Liver (tissue), 9 donors: ENCODE measurements around the gene KIF6. TPM values are rescaled to one million over a fixed set of nuclear protein-coding genes. Genes with fewer than 3 reads are reported as not detected.

ENCODE experiments used
- DNase-seq: peaks from one replicate; pipeline ENCODE4 v3.0.0-alpha.2; 2017; ENCODE audit warnings: low spot score
- H3K27ac ChIP-seq, 2 donors: one replicate each; pipeline ENCODE4 v1.7.0; 2013; ENCODE audit warnings: inconsistent platforms in 2 of 2, low read length in 2 of 2, control low read depth in 1 of 2, low read depth in 1 of 2, mild to moderate bottlenecking in 1 of 2
- H3K27me3 ChIP-seq, 4 donors: one replicate each; pipeline versions ENCODE4 v1.6.1 to v1.7.0; 2013; ENCODE audit warnings: low read length in 3 of 4, inconsistent platforms in 1 of 4, mild to moderate bottlenecking in 1 of 4, moderate library complexity in 1 of 4; ENCODE audit not compliant: control insufficient read depth in 4 of 4, insufficient read depth in 4 of 4
- H3K36me3 ChIP-seq, 4 donors: one replicate each; pipeline versions ENCODE4 v1.6.1 to v1.7.0; 2013; ENCODE audit warnings: low read length in 3 of 4, mild to moderate bottlenecking in 3 of 4, low read depth in 1 of 4, moderate library complexity in 1 of 4; ENCODE audit not compliant: control insufficient read depth in 4 of 4, insufficient read depth in 3 of 4
- H3K4me1 ChIP-seq, 4 donors: one replicate each; pipeline versions ENCODE4 v1.6.1 to v1.7.0; 2013; ENCODE audit warnings: low read length in 3 of 4, mild to moderate bottlenecking in 3 of 4, moderate library complexity in 1 of 4; ENCODE audit not compliant: control insufficient read depth in 4 of 4, insufficient read depth in 4 of 4
- H3K4me3 ChIP-seq, 3 donors: one replicate each; pipeline versions ENCODE4 v1.6.1 to v1.7.0; 2013; ENCODE audit warnings: low read length in 3 of 3, control low read depth in 1 of 3, low read depth in 1 of 3, mild to moderate bottlenecking in 1 of 3
- H3K9ac ChIP-seq, 2 donors: one replicate each; pipeline ENCODE4 v1.7.0; 2013; ENCODE audit warnings: low read length in 2 of 2, mild to moderate bottlenecking in 2 of 2, moderate library complexity in 2 of 2, control low read depth in 1 of 2, low read depth in 1 of 2
- H3K9me3 ChIP-seq, 4 donors: one replicate each; pipeline versions ENCODE4 v1.6.1 to v1.7.0; 2013; ENCODE audit warnings: low read length in 3 of 4; ENCODE audit not compliant: control insufficient read depth in 4 of 4
- EGR1 ChIP-seq, 2 donors: IDR thresholded peaks; 2 replicates each; pipeline ENCODE4 v1.6.1; 2016 to 2018; ENCODE audit warnings: antibody characterized with exemption in 2 of 2, low read depth in 2 of 2
- FOXA1 ChIP-seq: IDR thresholded peaks from 2 replicates; pipeline ENCODE4 v1.6.1; 2016; ENCODE audit warnings: antibody characterized with exemption
- FOXA2 ChIP-seq: IDR thresholded peaks from 2 replicates; pipeline ENCODE4 v1.6.1; 2016; ENCODE audit warnings: antibody characterized with exemption
- GABPA ChIP-seq, 2 donors: IDR thresholded peaks in 1 of 2; conservative IDR thresholded peaks in 1 of 2; 2 replicates each; pipeline ENCODE4 v1.6.1; 2016; ENCODE audit warnings: antibody characterized with exemption in 2 of 2, mild to moderate bottlenecking in 1 of 2, moderate library complexity in 1 of 2
- HNF4A ChIP-seq, 2 donors: conservative IDR thresholded peaks; 2 replicates each; pipeline ENCODE4 v1.6.1; 2016; ENCODE audit warnings: antibody characterized with exemption in 2 of 2, mild to moderate bottlenecking in 2 of 2
- MAX ChIP-seq: IDR thresholded peaks from 2 replicates; pipeline ENCODE4 v1.6.1; 2016; ENCODE audit warnings: antibody characterized with exemption
- RAD21 ChIP-seq, 2 donors: IDR thresholded peaks; 2 replicates each; pipeline ENCODE4 v1.6.1; 2016; ENCODE audit warnings: antibody characterized with exemption in 2 of 2, mild to moderate bottlenecking in 2 of 2
- REST ChIP-seq: IDR thresholded peaks from 2 replicates; pipeline ENCODE4 v1.6.1; 2016; ENCODE audit warnings: antibody characterized with exemption, mild to moderate bottlenecking
- RXRA ChIP-seq, 2 donors: IDR thresholded peaks; 2 replicates each; pipeline ENCODE4 v1.6.1; 2017 to 2018; ENCODE audit warnings: antibody characterized with exemption in 2 of 2, mild to moderate bottlenecking in 1 of 2
- TAF1 ChIP-seq: conservative IDR thresholded peaks from 2 replicates; pipeline ENCODE4 v1.6.1; 2016; ENCODE audit warnings: antibody characterized with exemption, mild to moderate bottlenecking
- YY1 ChIP-seq: IDR thresholded peaks from 2 replicates; pipeline ENCODE4 v1.6.1; 2016; ENCODE audit warnings: antibody characterized with exemption, mild to moderate bottlenecking
- WGBS: extraction: QIAGEN DNeasy Blood & Tissue Kit; methylation state at CpG from one replicate; pipeline ENCODE4 v1.1.7; 2013; 5-methylcytosine and 5-hydroxymethylcytosine counted together
- polyA plus RNA-seq, 2 donors: library from polyadenylated mRNA; stranded (reverse) in 1 of 2; unstranded in 1 of 2; fragments of 200-250 nt in 1 of 2; fragments of >200 nt in 1 of 2; fragmentation: Nextera tagmentation in 1 of 2; extraction: Ambion mirVana in 1 of 2; gene quantifications; one replicate each; pipeline versions ENCODE4 v1.2.1 to v1.2.3, GENCODE V29; 2013 to 2015
- total RNA-seq, 2 donors: library from RNA; depleted of rRNA; stranded (reverse); fragments of >200 nt; gene quantifications; one replicate each; pipeline ENCODE4 v1.2.3, GENCODE V29; 2014
- TF ChIP-seq, protein P1 (sequence below): fragments of 150-350 bp; IDR thresholded peaks from 2 replicates; pipeline ENCODE4 v1.5.1; 2017; ENCODE audit warnings: improper control_type of control experiment, low read depth, low read length; ENCODE audit not compliant: missing input control
- TF ChIP-seq, protein P2 (sequence below): IDR thresholded peaks from 2 replicates; pipeline ENCODE4 v1.6.1; 2016; ENCODE audit warnings: antibody characterized with exemption
- donor health status: healthy.
- donor health status: healthy.
- donor health status: healthy.
- donor health status: healthy.
- donor health status: healthy.

Gene KIF6
- total and polyA plus RNA-seq, 4 donors = 0.17 to 7.5 (median 0.29) TPM

- Histone ChIP-seq H3K4me1 (peaks cover 7 to 21% (median 15%) of the 10 kb centered on the region in 4 donors), H3K9me3 (no peaks in the 10 kb centered on the region), H3K27ac (no peak overlapping the region), H3K27me3 (no peaks in the 10 kb centered on the region), H3K4me3 (no peak overlapping the region), H3K9ac (no peak overlapping the region), H3K36me3 (no peaks in the 10 kb centered on the region)
- DNase-seq = peak; percentile 84
- TF ChIP-seq, protein P1, sequence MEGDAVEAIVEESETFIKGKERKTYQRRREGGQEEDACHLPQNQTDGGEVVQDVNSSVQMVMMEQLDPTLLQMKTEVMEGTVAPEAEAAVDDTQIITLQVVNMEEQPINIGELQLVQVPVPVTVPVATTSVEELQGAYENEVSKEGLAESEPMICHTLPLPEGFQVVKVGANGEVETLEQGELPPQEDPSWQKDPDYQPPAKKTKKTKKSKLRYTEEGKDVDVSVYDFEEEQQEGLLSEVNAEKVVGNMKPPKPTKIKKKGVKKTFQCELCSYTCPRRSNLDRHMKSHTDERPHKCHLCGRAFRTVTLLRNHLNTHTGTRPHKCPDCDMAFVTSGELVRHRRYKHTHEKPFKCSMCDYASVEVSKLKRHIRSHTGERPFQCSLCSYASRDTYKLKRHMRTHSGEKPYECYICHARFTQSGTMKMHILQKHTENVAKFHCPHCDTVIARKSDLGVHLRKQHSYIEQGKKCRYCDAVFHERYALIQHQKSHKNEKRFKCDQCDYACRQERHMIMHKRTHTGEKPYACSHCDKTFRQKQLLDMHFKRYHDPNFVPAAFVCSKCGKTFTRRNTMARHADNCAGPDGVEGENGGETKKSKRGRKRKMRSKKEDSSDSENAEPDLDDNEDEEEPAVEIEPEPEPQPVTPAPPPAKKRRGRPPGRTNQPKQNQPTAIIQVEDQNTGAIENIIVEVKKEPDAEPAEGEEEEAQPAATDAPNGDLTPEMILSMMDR = peak; percentile 93
- TF ChIP-seq RXRA (IDR thresholded peaks at IDR 0.05) (peak; percentile 19 to 68), FOXA2 (no peak), REST (no peak), GABPA (IDR thresholded peaks at IDR 0.05 in 1 of 2, conservative IDR thresholded peaks at IDR 0.05 in 1 of 2) (no peak), RAD21 (IDR thresholded peaks at IDR 0.05) (peak; percentile 98 to 99), TAF1 (no peak)
- 7% methylated on average over 11 of the region's 11 CpGs for WGBS
Measured at GRCh38 chr6:39302669-39303424, 422.4 kb downstream of the KIF6 start.

GRCh38 chr6:39302011-39302410 lies 423.2 kb downstream of the KIF6 start:
- WGBS = 95% methylated on average over 2 of the region's 2 CpGs
- Histone ChIP-seq H3K9me3 (no peaks in the 10 kb centered on the region), H3K9ac (no peak overlapping the region), H3K27me3 (no peaks in the 10 kb centered on the region), H3K4me3 (no peak overlapping the region), H3K27ac (no peak overlapping the region), H3K36me3 (no peaks in the 10 kb centered on the region), H3K4me1 (peaks cover 14 to 30% (median 23%) of the 10 kb centered on the region in 4 donors)
- DNase-seq = no peak
- TF ChIP-seq FOXA2 = no peak
- no peak for TF ChIP-seq HNF4A (conservative IDR thresholded peaks at IDR 0.05)
- no peak for TF ChIP-seq FOXA1
- TF ChIP-seq GABPA (IDR thresholded peaks at IDR 0.05 in 1 of 2, conservative IDR thresholded peaks at IDR 0.05 in 1 of 2) = no peak
- TF ChIP-seq, protein P1 = no peak
- TF ChIP-seq, protein P2, sequence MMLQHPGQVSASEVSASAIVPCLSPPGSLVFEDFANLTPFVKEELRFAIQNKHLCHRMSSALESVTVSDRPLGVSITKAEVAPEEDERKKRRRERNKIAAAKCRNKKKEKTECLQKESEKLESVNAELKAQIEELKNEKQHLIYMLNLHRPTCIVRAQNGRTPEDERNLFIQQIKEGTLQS = no peak
- TF ChIP-seq TAF1 = no peak
- no peak for TF ChIP-seq YY1
- no peak for TF ChIP-seq EGR1 (IDR thresholded peaks at IDR 0.05; ENCODE audit: low read depth in 2 of 2)
- TF ChIP-seq MAX = no peak
